ENCODE measurements around the gene INCENP. TPM values are rescaled to one million over a fixed set of nuclear protein-coding genes. Genes with fewer than 3 reads are reported as not detected.
"Not testable (repeated sequence)": the region's sequence is repeated elsewhere in the genome, so short reads cannot be mapped to it uniquely, and the experiment has no call there.

The INCENP gene
- 26.7 and 39.3 TPM in 2 replicates for total RNA-seq

DNA sequence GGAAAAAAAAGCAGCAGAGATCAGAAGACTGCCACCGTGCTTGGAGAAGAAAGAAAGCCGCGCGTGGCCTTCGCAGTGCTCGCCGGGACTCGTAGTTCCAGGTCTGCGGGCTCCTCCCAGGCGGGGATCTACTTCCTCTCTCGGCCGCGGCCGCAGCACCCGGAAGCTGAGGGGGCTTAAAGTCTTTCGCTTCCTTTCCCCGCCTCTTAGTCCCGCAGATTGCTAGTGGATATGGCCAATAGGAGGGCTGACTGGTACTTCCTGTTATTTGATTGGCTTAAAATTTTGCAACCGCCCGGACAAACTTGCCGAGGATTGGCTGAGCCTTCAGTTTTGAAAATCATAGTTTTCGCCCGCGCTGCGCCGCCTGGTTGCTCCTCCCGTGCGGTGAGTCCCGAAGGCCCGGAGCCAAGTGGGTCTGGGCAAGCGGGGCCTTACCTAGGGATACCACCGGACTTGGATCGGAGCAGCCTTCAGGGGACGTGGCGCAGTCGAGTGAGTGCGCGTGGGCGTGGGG is at the start of gene INCENP:
TSS of gene INCENP (plus strand) at position 343 of the 517 bp plus-strand sequence. CDS start 4,151 bp downstream, outside the sequence.
- TF ChIP-seq CTCF (IDR thresholded peaks at IDR 0.05; ENCODE audit: insufficient read depth, low read depth, low read length): no peak
- DNase-seq (ENCODE audit: low read depth): peak; percentile 99
- peak within 1 kb of the TSS; percentile 92 for H3K4me3 ChIP-seq (ENCODE audit: low read depth, low read length)

GRCh38 chr11:62075438-62075837 is 48.4 kb upstream of the INCENP start:
- DNase-seq (ENCODE audit: low read depth): no peak
- no peak for TF ChIP-seq CTCF (IDR thresholded peaks at IDR 0.05; ENCODE audit: insufficient read depth, low read depth, low read length)
- H3K4me3 ChIP-seq (ENCODE audit: low read depth, low read length): no peak overlapping the region

DNA sequence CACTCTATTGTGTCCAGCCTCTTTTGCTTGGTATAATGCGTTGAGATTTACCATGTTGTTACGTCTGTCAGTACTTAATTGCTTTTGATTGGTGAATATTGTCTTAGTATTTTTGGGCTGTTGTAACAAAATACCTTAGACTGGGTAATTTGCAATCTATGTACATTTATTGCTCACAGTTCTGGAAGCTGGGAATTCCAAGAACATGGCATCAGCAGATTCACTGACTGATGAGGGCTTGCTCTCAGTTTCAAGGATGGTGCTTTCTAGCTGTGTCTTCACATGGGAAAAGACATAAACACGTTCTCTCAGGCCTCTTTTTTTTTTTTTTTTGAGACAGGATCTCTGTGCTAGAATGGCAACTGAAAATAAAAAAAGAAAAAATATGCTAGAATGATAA is 46.7 kb upstream of the INCENP start:
- DNase-seq (ENCODE audit: low read depth): peak; percentile 5
- H3K4me3 ChIP-seq (ENCODE audit: low read depth, low read length): no peak overlapping the region
- no peak for TF ChIP-seq CTCF (IDR thresholded peaks at IDR 0.05; ENCODE audit: insufficient read depth, low read depth, low read length)

- no peak overlapping the region for H3K4me3 ChIP-seq (ENCODE audit: low read depth, low read length)
- peak; percentile 86 for TF ChIP-seq CTCF (IDR thresholded peaks at IDR 0.05; ENCODE audit: insufficient read depth, low read depth, low read length)
- peak; percentile 75 for DNase-seq (ENCODE audit: low read depth)
Measured at GRCh38 chr11:62081378-62082291, 42.2 kb upstream of the INCENP start.

DNA sequence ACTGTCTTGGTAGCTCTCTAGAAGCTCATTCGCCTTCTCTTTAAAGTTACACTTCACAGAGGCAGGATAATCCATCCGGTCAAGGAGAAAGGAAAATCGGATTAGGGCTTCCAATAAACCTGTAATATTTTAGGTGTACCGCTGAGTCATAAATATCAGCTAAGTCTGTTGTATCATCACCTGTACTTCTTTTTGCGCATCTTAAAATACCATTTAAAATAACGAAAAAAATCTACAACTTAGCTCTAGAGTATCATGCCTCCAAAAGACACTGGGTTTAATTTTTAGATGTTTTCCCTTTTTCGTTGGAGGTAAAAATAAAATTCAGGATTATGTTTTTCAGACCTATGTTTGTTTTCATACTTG is 41.5 kb upstream of the INCENP start:
- H3K4me3 ChIP-seq (ENCODE audit: low read depth, low read length): no peak overlapping the region
- DNase-seq (ENCODE audit: low read depth): no peak
- TF ChIP-seq CTCF (IDR thresholded peaks at IDR 0.05; ENCODE audit: insufficient read depth, low read depth, low read length): no peak

DNA sequence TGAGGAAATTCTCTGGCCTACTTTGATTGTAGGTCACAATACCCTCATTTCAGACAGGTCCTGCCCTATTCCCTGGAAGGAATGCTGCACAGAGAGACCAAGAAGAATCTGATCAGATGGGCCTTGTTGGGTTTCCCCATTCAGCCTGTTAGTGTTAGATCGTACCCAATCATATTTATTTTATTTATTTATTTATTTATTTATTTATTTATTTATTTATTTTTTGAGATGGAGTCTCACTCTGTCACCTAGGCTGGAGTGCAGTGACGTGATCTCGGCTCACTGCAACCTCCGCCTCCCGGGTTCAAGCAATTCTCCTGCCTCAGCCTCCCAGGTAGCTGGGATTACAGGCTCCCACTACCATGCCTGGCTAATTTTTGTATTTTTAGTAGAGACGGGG is 39.0 kb upstream of the INCENP start:
- H3K4me3 ChIP-seq (ENCODE audit: low read depth, low read length); DNase-seq (ENCODE audit: low read depth): not testable (repeated sequence)

GRCh38 chr11:62087694-62088093 is 36.1 kb upstream of the INCENP start:
- no peak for TF ChIP-seq CTCF (IDR thresholded peaks at IDR 0.05; ENCODE audit: insufficient read depth, low read depth, low read length)
- no peak overlapping the region for H3K4me3 ChIP-seq (ENCODE audit: low read depth, low read length)
- no peak for DNase-seq (ENCODE audit: low read depth)
